ENCODE data around the gene AUTS2.

The AUTS2 gene

GRCh38 chr7:70035955-70036354, 437.7 kb downstream of the AUTS2 start:
- Histone ChIP-seq H3K4me3 (ENCODE audit: low read length) (no peak overlapping the region), H3K4me1 (ENCODE audit: control insufficient read depth, insufficient read depth, low read length) (no peaks in the 10 kb centered on the region), H3K27me3 (ENCODE audit: control insufficient read depth, insufficient read depth, low read length) (no peaks in the 10 kb centered on the region), H3K36me3 (ENCODE audit: control insufficient read depth, insufficient read depth, low read length) (no peaks in the 10 kb centered on the region), H3K9me3 (ENCODE audit: control insufficient read depth, insufficient read depth, low read length) (no peaks in the 10 kb centered on the region), H3K27ac (ENCODE audit: low read length) (no peak overlapping the region)
- no peak for DNase-seq (ENCODE audit: low read depth, low spot score)
- no CpG with 5 or more reads among the region's 6 CpGs for WGBS (ENCODE audit: insufficient coverage, insufficient read length)

- no peak for DNase-seq (ENCODE audit: low read depth, low spot score)
- Histone ChIP-seq H3K9me3 (ENCODE audit: control insufficient read depth, insufficient read depth, low read length) (no peaks in the 10 kb centered on the region), H3K27me3 (ENCODE audit: control insufficient read depth, insufficient read depth, low read length) (no peaks in the 10 kb centered on the region), H3K4me3 (ENCODE audit: low read length) (no peak overlapping the region), H3K27ac (ENCODE audit: low read length) (no peak overlapping the region), H3K4me1 (ENCODE audit: control insufficient read depth, insufficient read depth, low read length) (no peaks in the 10 kb centered on the region), H3K36me3 (ENCODE audit: control insufficient read depth, insufficient read depth, low read length) (no peaks in the 10 kb centered on the region)
- no CpG with 5 or more reads among the region's 1 CpG for WGBS (ENCODE audit: insufficient coverage, insufficient read length)
Measured at GRCh38 chr7:70036695-70037094, 438.4 kb downstream of the AUTS2 start.

- H3K4me3 ChIP-seq (ENCODE audit: low read length): no peak overlapping the region
- no peaks in the 10 kb centered on the region for H3K9me3 ChIP-seq (ENCODE audit: control insufficient read depth, insufficient read depth, low read length)
- no peaks in the 10 kb centered on the region for H3K4me1 ChIP-seq (ENCODE audit: control insufficient read depth, insufficient read depth, low read length)
- no CpG with 5 or more reads among the region's 3 CpGs for WGBS (ENCODE audit: insufficient coverage, insufficient read length)
- H3K36me3 ChIP-seq (ENCODE audit: control insufficient read depth, insufficient read depth, low read length): no peaks in the 10 kb centered on the region
- no peak overlapping the region for H3K27ac ChIP-seq (ENCODE audit: low read length)
- DNase-seq (ENCODE audit: low read depth, low spot score): no peak
- no peaks in the 10 kb centered on the region for H3K27me3 ChIP-seq (ENCODE audit: control insufficient read depth, insufficient read depth, low read length)
Measured at GRCh38 chr7:70037171-70037933, 439.1 kb downstream of the AUTS2 start.

GRCh38 chr7:70040051-70040450, 441.8 kb downstream of the AUTS2 start:
- H3K9me3 ChIP-seq (ENCODE audit: control insufficient read depth, insufficient read depth, low read length): no peaks in the 10 kb centered on the region
- no peak overlapping the region for H3K4me3 ChIP-seq (ENCODE audit: low read length)
- no CpG with 5 or more reads among the region's 3 CpGs for WGBS (ENCODE audit: insufficient coverage, insufficient read length)
- no peak overlapping the region for H3K27ac ChIP-seq (ENCODE audit: low read length)
- H3K4me1 ChIP-seq (ENCODE audit: control insufficient read depth, insufficient read depth, low read length): no peaks in the 10 kb centered on the region
- H3K36me3 ChIP-seq (ENCODE audit: control insufficient read depth, insufficient read depth, low read length): no peaks in the 10 kb centered on the region
- no peak for DNase-seq (ENCODE audit: low read depth, low spot score)
- no peaks in the 10 kb centered on the region for H3K27me3 ChIP-seq (ENCODE audit: control insufficient read depth, insufficient read depth, low read length)

GRCh38 chr7:70040970-70041766, 442.9 kb downstream of the AUTS2 start:
- H3K27ac ChIP-seq (ENCODE audit: low read length): no peak overlapping the region
- H3K27me3 ChIP-seq (ENCODE audit: control insufficient read depth, insufficient read depth, low read length): no peaks in the 10 kb centered on the region
- H3K9me3 ChIP-seq (ENCODE audit: control insufficient read depth, insufficient read depth, low read length): no peaks in the 10 kb centered on the region
- no peaks in the 10 kb centered on the region for H3K4me1 ChIP-seq (ENCODE audit: control insufficient read depth, insufficient read depth, low read length)
- no peaks in the 10 kb centered on the region for H3K36me3 ChIP-seq (ENCODE audit: control insufficient read depth, insufficient read depth, low read length)
- H3K4me3 ChIP-seq (ENCODE audit: low read length): no peak overlapping the region
- no peak for DNase-seq (ENCODE audit: low read depth, low spot score)

GRCh38 chr7:70042533-70042932, 444.3 kb downstream of the AUTS2 start:
- Histone ChIP-seq H3K9me3 (ENCODE audit: control insufficient read depth, insufficient read depth, low read length) (no peaks in the 10 kb centered on the region), H3K4me1 (ENCODE audit: control insufficient read depth, insufficient read depth, low read length) (no peaks in the 10 kb centered on the region), H3K27ac (ENCODE audit: low read length) (no peak overlapping the region), H3K27me3 (ENCODE audit: control insufficient read depth, insufficient read depth, low read length) (no peaks in the 10 kb centered on the region), H3K4me3 (ENCODE audit: low read length) (no peak overlapping the region), H3K36me3 (ENCODE audit: control insufficient read depth, insufficient read depth, low read length) (no peaks in the 10 kb centered on the region)
- WGBS (ENCODE audit: insufficient coverage, insufficient read length): no CpG with 5 or more reads among the region's 3 CpGs
- DNase-seq (ENCODE audit: low read depth, low spot score): no peak

- H3K4me3 ChIP-seq (ENCODE audit: low read length): no peak overlapping the region
- no CpG with 5 or more reads among the region's 3 CpGs for WGBS (ENCODE audit: insufficient coverage, insufficient read length)
- no peaks in the 10 kb centered on the region for H3K36me3 ChIP-seq (ENCODE audit: control insufficient read depth, insufficient read depth, low read length)
- DNase-seq (ENCODE audit: low read depth, low spot score): no peak
- H3K27me3 ChIP-seq (ENCODE audit: control insufficient read depth, insufficient read depth, low read length): no peaks in the 10 kb centered on the region
- peaks cover 2% of the 10 kb centered on the region; the same call in 1 of the 2 replicates for H3K4me1 ChIP-seq (ENCODE audit: control insufficient read depth, insufficient read depth, low read length)
- no peaks in the 10 kb centered on the region for H3K9me3 ChIP-seq (ENCODE audit: control insufficient read depth, insufficient read depth, low read length)
- H3K27ac ChIP-seq (ENCODE audit: low read length): no peak overlapping the region
Measured at GRCh38 chr7:70043015-70043538, 444.8 kb downstream of the AUTS2 start.

- Histone ChIP-seq H3K27ac (ENCODE audit: low read length) (no peak overlapping the region), H3K36me3 (ENCODE audit: control insufficient read depth, insufficient read depth, low read length) (no peaks in the 10 kb centered on the region), H3K4me1 (ENCODE audit: control insufficient read depth, insufficient read depth, low read length) (peaks cover 2% of the 10 kb centered on the region; the same call in 1 of the 2 replicates), H3K27me3 (ENCODE audit: control insufficient read depth, insufficient read depth, low read length) (no peaks in the 10 kb centered on the region), H3K9me3 (ENCODE audit: control insufficient read depth, insufficient read depth, low read length) (no peaks in the 10 kb centered on the region), H3K4me3 (ENCODE audit: low read length) (no peak overlapping the region)
- no peak for DNase-seq (ENCODE audit: low read depth, low spot score)
- WGBS (ENCODE audit: insufficient coverage, insufficient read length): no CpG with 5 or more reads among the region's 1 CpG
Measured at GRCh38 chr7:70044064-70044463, 445.8 kb downstream of the AUTS2 start.

- Histone ChIP-seq H3K27ac (ENCODE audit: low read length) (no peak overlapping the region), H3K9me3 (ENCODE audit: control insufficient read depth, insufficient read depth, low read length) (no peaks in the 10 kb centered on the region)
Measured at GRCh38 chr7:70044525-70044924, 446.2 kb downstream of the AUTS2 start.

GRCh38 chr7:70044981-70045380, 446.7 kb downstream of the AUTS2 start:
- H3K27me3 ChIP-seq (ENCODE audit: control insufficient read depth, insufficient read depth, low read length): no peaks in the 10 kb centered on the region
- H3K27ac ChIP-seq (ENCODE audit: low read length): no peak overlapping the region
- no CpG with 5 or more reads among the region's 3 CpGs for WGBS (ENCODE audit: insufficient coverage, insufficient read length)
- peaks cover 2% of the 10 kb centered on the region; the same call in 1 of the 2 replicates for H3K4me1 ChIP-seq (ENCODE audit: control insufficient read depth, insufficient read depth, low read length)
- H3K4me3 ChIP-seq (ENCODE audit: low read length): no peak overlapping the region
- DNase-seq (ENCODE audit: low read depth, low spot score): no peak
- H3K36me3 ChIP-seq (ENCODE audit: control insufficient read depth, insufficient read depth, low read length): no peaks in the 10 kb centered on the region
- H3K9me3 ChIP-seq (ENCODE audit: control insufficient read depth, insufficient read depth, low read length): no peaks in the 10 kb centered on the region

More at GRCh38 chr7:70044525-70044924, 446.2 kb downstream of the AUTS2 start:
- no CpG with 5 or more reads among the region's 4 CpGs for WGBS (ENCODE audit: insufficient coverage, insufficient read length)
- DNase-seq (ENCODE audit: low read depth, low spot score): no peak
- Histone ChIP-seq H3K4me3 (ENCODE audit: low read length) (no peak overlapping the region), H3K36me3 (ENCODE audit: control insufficient read depth, insufficient read depth, low read length) (no peaks in the 10 kb centered on the region), H3K27me3 (ENCODE audit: control insufficient read depth, insufficient read depth, low read length) (no peaks in the 10 kb centered on the region), H3K4me1 (ENCODE audit: control insufficient read depth, insufficient read depth, low read length) (peaks cover 2% of the 10 kb centered on the region; the same call in 1 of the 2 replicates)
